ENCODE results near the gene PLCB4. TPM values are rescaled to one million over a fixed set of nuclear protein-coding genes. Genes with fewer than 3 reads are reported as not detected.
A peak's percentile ranks its signal among the peaks of the same experiment; 100 is the strongest.

Gene PLCB4
- total and polyA plus RNA-seq, 7 donors, result 0.90 to 6.7 (median 2.1) TPM

DNA sequence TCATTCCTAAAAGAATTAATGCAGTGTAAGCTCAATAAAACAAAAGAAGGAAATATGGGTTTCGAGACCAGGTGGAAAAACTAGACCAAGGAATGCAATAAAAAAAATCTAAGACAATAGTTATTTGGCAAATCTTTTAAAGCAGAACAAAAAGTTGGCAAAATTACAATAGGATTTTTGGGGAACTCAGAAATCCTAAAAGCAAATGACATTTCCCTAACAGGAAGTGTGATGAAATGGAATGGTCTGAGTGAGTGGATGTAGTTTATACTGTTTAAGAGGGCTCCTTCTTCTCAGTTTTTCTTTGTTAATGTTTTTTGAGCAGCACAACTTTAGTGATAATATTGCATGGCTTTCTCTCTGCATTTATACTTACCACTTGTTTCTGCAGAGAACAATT, 190.0 kb downstream of the PLCB4 start:
- no peak overlapping the region for H3K27ac ChIP-seq
- no peaks in the 10 kb centered on the region for H3K36me3 ChIP-seq (ENCODE audit: insufficient read depth in 1 of 2, low read depth in 1 of 2)
- DNase-seq (no peak), ATAC-seq (no peak)
- 78% methylated on average over 1 of the region's 1 CpG for WGBS, 3 donors
- intact Hi-C loops (cut with DNase I), result no loop called here
- H3K9me3 ChIP-seq, result no peaks in the 10 kb centered on the region
- TF ChIP-seq, protein P1, sequence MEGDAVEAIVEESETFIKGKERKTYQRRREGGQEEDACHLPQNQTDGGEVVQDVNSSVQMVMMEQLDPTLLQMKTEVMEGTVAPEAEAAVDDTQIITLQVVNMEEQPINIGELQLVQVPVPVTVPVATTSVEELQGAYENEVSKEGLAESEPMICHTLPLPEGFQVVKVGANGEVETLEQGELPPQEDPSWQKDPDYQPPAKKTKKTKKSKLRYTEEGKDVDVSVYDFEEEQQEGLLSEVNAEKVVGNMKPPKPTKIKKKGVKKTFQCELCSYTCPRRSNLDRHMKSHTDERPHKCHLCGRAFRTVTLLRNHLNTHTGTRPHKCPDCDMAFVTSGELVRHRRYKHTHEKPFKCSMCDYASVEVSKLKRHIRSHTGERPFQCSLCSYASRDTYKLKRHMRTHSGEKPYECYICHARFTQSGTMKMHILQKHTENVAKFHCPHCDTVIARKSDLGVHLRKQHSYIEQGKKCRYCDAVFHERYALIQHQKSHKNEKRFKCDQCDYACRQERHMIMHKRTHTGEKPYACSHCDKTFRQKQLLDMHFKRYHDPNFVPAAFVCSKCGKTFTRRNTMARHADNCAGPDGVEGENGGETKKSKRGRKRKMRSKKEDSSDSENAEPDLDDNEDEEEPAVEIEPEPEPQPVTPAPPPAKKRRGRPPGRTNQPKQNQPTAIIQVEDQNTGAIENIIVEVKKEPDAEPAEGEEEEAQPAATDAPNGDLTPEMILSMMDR (IDR thresholded peaks at IDR 0.05), result no peak
- no peak overlapping the region for H3K4me3 ChIP-seq
- peaks cover 8% of the 10 kb centered on the region for H3K4me1 ChIP-seq
- H3K27me3 ChIP-seq (ENCODE audit: insufficient read depth in 3 of 3, low read length in 2 of 3), result no peaks in the 10 kb centered on the region

DNA sequence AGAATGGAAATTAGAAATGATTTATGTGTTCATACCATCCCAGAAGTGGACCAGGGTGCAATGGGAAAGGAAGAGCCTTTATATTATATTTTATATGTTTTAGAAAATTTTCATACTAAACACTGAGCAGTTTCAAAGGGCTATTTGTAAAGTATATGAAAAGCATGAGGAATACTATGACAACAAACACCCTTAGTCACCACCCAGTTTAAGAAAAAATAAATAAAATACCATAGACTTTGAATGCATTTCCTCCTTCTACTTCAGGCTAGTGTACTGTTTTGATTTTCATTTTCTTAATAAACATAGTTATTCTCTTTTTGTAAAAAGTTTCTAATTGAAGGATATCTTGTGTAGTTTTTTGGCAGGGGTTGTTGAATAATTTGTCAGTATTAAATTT, 191.1 kb downstream of the PLCB4 start:
- intact Hi-C loops (cut with DNase I), result no loop called here
- Histone ChIP-seq H3K9me3 (no peaks in the 10 kb centered on the region), H3K4me1 (peaks cover 8% of the 10 kb centered on the region), H3K36me3 (ENCODE audit: insufficient read depth in 1 of 2, low read depth in 1 of 2) (no peaks in the 10 kb centered on the region), H3K27ac (no peak overlapping the region), H3K27me3 (ENCODE audit: insufficient read depth in 3 of 3, low read length in 2 of 3) (no peaks in the 10 kb centered on the region), H3K4me3 (no peak overlapping the region)
- TF ChIP-seq, protein P1 (IDR thresholded peaks at IDR 0.05), result no peak
- DNase-seq, result no peak
- no peak for ATAC-seq

DNA sequence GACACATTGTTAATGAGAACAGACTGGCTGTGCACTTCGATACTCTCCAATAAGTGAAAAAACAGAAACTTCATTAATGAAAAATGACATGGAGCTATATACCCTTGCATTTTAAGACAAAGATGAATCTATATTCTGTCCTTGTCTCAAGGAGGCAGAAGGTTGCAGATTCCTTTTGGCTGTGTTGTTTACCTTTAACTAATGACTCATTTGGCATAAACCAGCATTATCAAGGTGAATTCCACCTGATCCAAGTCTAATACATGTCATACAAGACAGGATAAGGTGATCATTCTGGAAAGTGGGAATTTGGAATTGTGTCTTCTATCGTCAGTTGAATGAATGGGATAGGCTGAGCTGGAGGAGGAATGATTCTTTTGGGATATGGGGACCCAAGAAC, 192.9 kb downstream of the PLCB4 start:
- Histone ChIP-seq H3K36me3 (ENCODE audit: insufficient read depth in 1 of 2, low read depth in 1 of 2) (no peaks in the 10 kb centered on the region), H3K4me3 (no peak overlapping the region), H3K9me3 (no peaks in the 10 kb centered on the region), H3K4me1 (peaks cover 8% of the 10 kb centered on the region), H3K27ac (no peak overlapping the region), H3K27me3 (ENCODE audit: insufficient read depth in 3 of 3, low read length in 2 of 3) (no peaks in the 10 kb centered on the region)
- intact Hi-C loops (cut with DNase I), result no loop called here
- ATAC-seq (no peak), DNase-seq (no peak)
- TF ChIP-seq, protein P1 (IDR thresholded peaks at IDR 0.05), result no peak
- 84 to 89% (median 87%) methylated on average over 2 of the region's 2 CpGs for WGBS, 3 donors

DNA sequence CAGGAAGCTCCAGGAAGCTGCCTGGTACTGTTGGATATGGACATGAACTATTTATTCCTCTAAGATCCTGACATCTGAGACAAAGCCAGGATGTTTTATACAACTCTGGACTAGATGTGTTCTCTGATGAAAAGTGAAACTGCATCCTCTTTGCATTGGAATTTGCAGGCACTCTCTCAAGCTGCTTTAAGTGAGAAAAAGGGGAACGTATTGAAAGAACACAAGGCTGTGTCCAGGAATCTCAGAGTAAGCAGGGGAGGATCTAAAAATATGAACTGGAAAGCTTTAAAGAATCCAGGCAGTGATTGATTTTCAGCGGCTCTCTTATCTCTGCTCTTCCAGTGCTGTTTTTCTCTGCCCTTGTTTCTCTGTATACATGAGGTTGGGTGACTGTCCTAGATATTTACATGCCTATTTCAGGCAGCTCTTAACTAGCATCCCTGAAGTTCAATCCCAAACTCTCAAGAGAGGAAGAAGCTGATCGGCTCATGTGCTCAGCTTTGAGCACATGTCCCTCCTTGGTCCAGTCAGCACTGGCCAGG, 193.8 kb downstream of the PLCB4 start:
- no peaks in the 10 kb centered on the region for H3K9me3 ChIP-seq
- H3K27ac ChIP-seq, result no peak overlapping the region
- TF ChIP-seq, protein P1 (IDR thresholded peaks at IDR 0.05), result no peak
- H3K36me3 ChIP-seq (ENCODE audit: insufficient read depth in 1 of 2, low read depth in 1 of 2), result no peaks in the 10 kb centered on the region
- H3K27me3 ChIP-seq (ENCODE audit: insufficient read depth in 3 of 3, low read length in 2 of 3), result no peaks in the 10 kb centered on the region
- WGBS, 3 donors, result 13 to 20% (median 17%) methylated on average over 3 of the region's 3 CpGs
- DNase-seq (no peak), ATAC-seq (peak in 1 of 4 donors; percentile 21)
- intact Hi-C loops (cut with DNase I), result no loop called here
- peaks cover 8% of the 10 kb centered on the region for H3K4me1 ChIP-seq
- peak overlapping the region; percentile 26 for H3K4me3 ChIP-seq

DNA sequence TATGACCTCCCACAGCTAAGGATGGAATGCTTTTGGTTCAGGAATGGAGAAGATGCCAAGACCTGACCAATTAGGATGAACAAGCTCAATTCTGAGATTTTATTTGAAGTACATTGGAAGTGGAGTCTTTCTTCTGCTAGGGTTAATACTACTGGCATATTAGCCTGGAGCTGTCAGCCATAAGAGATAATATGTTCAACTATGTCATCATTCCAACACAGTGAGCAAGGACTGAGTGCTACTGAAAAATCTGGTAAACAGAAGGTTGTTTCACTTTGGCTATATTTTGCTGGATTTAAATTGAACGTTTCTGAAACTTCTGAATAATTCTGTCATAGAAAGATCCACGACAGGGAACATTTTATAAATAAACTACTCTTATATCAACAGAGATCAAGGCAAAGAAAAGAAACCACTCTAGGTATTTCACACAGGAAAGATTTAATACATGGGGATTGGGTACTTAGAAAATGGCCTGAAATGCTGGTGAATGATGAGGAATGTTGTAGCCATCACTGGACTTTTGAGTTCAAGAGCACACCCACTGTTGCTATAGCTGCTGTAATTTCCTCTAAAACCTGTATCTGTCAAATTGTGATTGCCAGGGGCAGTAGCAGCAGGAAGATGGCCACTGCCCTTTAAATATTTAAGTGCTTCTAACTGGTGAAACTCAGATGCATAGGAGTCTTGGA, 200.5 kb downstream of the PLCB4 start:
- Histone ChIP-seq H3K27me3 (ENCODE audit: insufficient read depth in 3 of 3, low read length in 2 of 3) (no peaks in the 10 kb centered on the region), H3K9me3 (no peaks in the 10 kb centered on the region), H3K36me3 (ENCODE audit: insufficient read depth in 1 of 2, low read depth in 1 of 2) (no peaks in the 10 kb centered on the region), H3K27ac (no peak overlapping the region), H3K4me3 (no peak overlapping the region), H3K4me1 (no peaks in the 10 kb centered on the region)
- DNase-seq (no peak), ATAC-seq (no peak)
- TF ChIP-seq, protein P1 (IDR thresholded peaks at IDR 0.05), result no peak
- WGBS, 3 donors, result 50 to 70% (median 53%) methylated on average over 2 of the region's 2 CpGs
- intact Hi-C loops (cut with DNase I), result no loop called here

Measured in psoas muscle (tissue), 8 donors.